PFSK-1 (cell line): ENCODE data around the gene L3MBTL4.

Experiments used
- POLR2AphosphoS5 ChIP-seq: IDR thresholded peaks from 2 replicates; pipeline ENCODE4 v1.6.1; 2012; ENCODE audit warnings: low read depth, mild to moderate bottlenecking, control low read depth, low read length, moderate library complexity
- SIN3A ChIP-seq: IDR thresholded peaks from 2 replicates; pipeline ENCODE4 v1.6.1; 2012; ENCODE audit warnings: mild to moderate bottlenecking, low read length, moderate library complexity, borderline replicate concordance; ENCODE audit not compliant: insufficient read depth

- TF ChIP-seq SIN3A (no peak), POLR2AphosphoS5 (no peak)
Observed at GRCh38 chr18:6333981-6334380, 80.7 kb downstream of the L3MBTL4 start.
